Neuron (in vitro differentiated cells): ENCODE results near the gene TTI1.

ENCODE experiments used
- H2AFZ ChIP-seq: one replicate; pipeline ENCODE4 v1.6.1; 2013; ENCODE audit warnings: low read depth, mild to moderate bottlenecking, inconsistent platforms, low read length, moderate library complexity
- H3K27me3 ChIP-seq: one replicate; pipeline ENCODE4 v1.6.1; 2013; ENCODE audit warnings: low read length; ENCODE audit not compliant: insufficient read depth
- H3K36me3 ChIP-seq: one replicate; pipeline ENCODE4 v1.6.1; 2013; ENCODE audit warnings: low read length; ENCODE audit not compliant: insufficient read depth
- H3K4me1 ChIP-seq: one replicate; pipeline ENCODE4 v1.6.1; 2013; ENCODE audit warnings: low read length; ENCODE audit not compliant: insufficient read depth
- H3K4me3 ChIP-seq: 2 replicates; pipeline ENCODE4 v1.5.1; 2013; ENCODE audit warnings: mild to moderate bottlenecking, low read length, moderate library complexity
- H3K9me3 ChIP-seq: one replicate; pipeline ENCODE4 v1.6.1; 2013; ENCODE audit warnings: low read length

The TTI1 gene

DNA sequence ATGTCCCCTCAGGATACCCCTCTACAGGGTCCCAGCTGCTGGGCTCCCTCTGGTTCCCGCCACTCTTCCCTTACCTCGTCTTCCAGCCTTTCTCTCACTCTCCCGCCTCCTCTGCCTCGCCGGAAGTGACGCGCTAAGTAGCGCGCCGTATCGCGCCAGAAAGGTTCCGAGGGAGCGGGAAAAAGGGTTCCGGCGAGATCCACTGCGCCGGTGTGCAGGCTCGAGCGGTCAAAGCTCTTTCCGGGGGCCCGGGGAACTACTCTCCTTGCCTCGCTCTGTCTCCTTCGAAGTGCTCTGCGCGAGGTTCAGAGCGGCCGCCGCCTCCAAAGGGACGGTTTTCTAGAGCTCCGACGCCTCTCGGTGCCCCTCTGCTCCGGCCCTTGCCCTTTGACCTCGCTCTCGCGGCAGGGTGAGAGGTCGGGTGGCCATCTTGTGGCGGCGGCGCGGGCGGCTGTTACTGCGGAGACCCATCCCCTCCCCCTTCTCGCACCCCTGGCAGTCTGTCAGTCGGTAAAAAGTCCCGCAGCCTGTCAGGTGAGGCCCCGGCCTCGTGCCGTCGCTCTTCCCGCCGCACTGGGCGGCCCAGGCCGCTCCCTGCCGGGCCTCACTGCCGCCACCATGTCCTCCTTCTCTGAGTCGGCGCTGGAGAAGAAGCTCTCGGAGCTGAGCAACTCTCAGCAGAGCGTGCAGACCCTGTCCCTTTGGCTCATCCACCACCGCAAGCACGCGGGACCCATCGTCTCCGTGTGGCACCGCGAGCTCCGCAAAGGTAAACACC, at the start of gene TTI1, which contains the start of gene RPRD1B:
Gene TTI1, minus strand, starts transcription at position 127 of the 778 bp plus-strand sequence. CDS start 19,640 bp downstream, outside the sequence.
Gene RPRD1B, plus strand, starts transcription at position 417 of the 778 bp plus-strand sequence. Its CDS starts 202 bp downstream, at position 619.
- peaks cover 22% of the 10 kb centered on the region for H3K36me3 ChIP-seq
- H3K4me3 ChIP-seq: peak within 1 kb of the TSS; percentile 96
- H2AFZ ChIP-seq: peak within 1 kb of the TSS; percentile 73
- H3K27me3 ChIP-seq: no peaks in the 10 kb centered on the region
- peaks cover 3% of the 10 kb centered on the region for H3K9me3 ChIP-seq
- H3K4me1 ChIP-seq: peaks cover 27% of the 10 kb centered on the region

DNA sequence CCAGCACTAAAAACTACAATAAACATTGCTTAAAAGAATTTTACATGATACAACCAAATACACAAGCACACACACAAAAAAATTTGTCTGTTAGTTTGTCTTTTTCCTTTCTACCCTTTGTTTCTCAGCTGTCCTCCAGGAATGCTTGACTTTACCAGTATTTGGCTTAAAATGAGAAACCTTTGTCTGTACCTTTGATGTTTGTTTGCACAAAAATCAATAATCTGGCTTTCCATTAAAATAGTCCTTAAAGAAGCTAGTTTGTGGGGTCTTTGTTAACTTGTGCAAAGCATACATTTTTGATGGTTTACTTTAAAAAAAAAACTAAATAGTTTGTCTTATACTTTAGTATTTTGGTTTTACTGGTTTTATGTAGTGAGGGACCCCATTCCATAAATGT, 49.6 kb upstream of the TTI1 start:
- H3K4me1 ChIP-seq: no peaks in the 10 kb centered on the region
- H3K4me3 ChIP-seq: no peak overlapping the region
- peaks cover 11% of the 10 kb centered on the region for H3K9me3 ChIP-seq
- peaks cover 61% of the 10 kb centered on the region for H3K36me3 ChIP-seq
- H3K27me3 ChIP-seq: no peaks in the 10 kb centered on the region
- H2AFZ ChIP-seq: no peak overlapping the region

DNA sequence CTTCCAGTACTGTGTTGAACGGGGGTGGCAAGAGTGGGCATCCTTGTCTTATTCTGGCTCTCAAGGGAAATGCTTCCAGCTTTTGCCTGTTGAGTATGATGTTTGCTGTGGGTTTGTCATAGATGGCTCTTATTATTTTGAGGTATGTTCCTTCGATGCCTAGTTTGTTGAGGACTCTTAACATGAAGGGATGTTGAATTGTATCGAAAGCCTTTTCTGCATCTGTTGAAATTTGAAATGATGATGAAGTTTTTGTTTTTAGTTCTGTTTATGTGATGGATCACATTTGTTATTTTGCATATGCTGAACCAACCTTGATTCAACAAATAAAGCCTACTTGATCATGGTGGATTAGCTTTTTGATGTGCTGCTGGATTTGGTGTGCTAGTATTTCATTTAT, 48.3 kb upstream of the TTI1 start:
- Histone ChIP-seq H2AFZ (no peak overlapping the region), H3K4me3 (no peak overlapping the region), H3K36me3 (peaks cover 55% of the 10 kb centered on the region), H3K9me3 (peaks cover 11% of the 10 kb centered on the region), H3K4me1 (no peaks in the 10 kb centered on the region), H3K27me3 (no peaks in the 10 kb centered on the region)

DNA sequence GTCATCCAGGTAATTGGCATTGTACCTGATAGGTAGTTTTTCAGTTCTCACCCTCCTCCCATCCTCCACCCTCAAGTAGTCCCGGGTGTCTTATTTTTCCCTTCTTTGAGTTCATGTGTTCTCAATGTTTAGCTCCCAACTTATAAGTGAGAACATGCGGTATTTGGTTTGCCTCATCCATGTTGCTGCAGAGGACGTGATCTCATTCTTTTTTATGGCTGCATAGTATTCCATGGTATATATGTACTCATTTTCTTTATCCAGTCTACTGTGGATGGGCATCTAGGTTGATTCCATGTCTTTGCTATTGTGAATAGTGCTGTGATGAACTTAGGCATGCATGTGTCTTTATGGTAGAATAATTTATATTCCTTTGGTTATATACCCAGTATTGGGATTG, 46.1 kb upstream of the TTI1 start:
- Histone ChIP-seq H2AFZ (no peak overlapping the region), H3K36me3 (peaks cover 43% of the 10 kb centered on the region), H3K27me3 (no peaks in the 10 kb centered on the region), H3K4me3 (no peak overlapping the region), H3K9me3 (peaks cover 11% of the 10 kb centered on the region), H3K4me1 (no peaks in the 10 kb centered on the region)

DNA sequence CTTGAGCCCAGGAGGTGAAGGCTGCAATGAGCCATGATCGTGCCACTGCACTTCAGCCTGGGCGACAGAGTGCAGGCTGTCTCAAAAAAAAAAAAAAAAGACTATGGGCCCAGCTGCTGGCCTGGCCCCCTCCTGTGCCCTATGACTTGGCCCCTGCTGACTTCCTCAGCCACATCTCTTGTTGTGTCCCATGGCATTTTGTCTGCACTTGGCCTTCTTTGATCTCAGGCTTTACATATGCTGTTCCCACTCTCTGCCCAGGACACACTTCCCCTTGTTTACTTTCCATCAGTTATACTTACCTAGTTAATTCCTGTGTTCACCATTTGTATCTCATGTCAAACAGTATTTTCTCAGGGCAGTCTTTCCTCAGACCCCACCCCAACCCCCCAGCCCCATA, 44.8 kb upstream of the TTI1 start:
- Histone ChIP-seq H3K4me1 (no peaks in the 10 kb centered on the region), H3K9me3 (peaks cover 11% of the 10 kb centered on the region), H3K36me3 (peaks cover 41% of the 10 kb centered on the region), H2AFZ (no peak overlapping the region), H3K27me3 (no peaks in the 10 kb centered on the region), H3K4me3 (no peak overlapping the region)

DNA sequence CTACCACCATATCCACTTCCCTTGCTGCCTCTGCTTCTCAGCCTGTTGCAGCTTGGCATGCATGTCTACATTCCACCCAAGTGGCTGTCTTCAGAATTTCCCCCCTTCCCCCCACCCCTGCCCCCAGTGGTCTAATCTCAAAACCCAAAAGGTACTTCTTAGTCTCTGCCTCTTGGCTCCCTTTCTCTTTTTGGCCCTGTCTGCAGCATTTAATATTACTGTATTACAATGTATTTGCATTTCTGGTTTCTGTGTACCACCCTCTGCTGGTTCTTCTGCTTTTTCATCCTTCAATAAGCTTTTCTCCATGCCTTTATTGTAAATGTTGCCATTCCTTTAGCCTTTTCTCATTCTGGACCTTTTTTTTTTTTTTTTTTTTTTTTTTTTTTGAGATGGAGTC, 43.3 kb upstream of the TTI1 start:
- no peak overlapping the region for H2AFZ ChIP-seq
- H3K4me3 ChIP-seq: no peak overlapping the region
- H3K27me3 ChIP-seq: no peaks in the 10 kb centered on the region
- no peaks in the 10 kb centered on the region for H3K4me1 ChIP-seq
- H3K36me3 ChIP-seq: peaks cover 46% of the 10 kb centered on the region
- H3K9me3 ChIP-seq: peaks cover 18% of the 10 kb centered on the region

DNA sequence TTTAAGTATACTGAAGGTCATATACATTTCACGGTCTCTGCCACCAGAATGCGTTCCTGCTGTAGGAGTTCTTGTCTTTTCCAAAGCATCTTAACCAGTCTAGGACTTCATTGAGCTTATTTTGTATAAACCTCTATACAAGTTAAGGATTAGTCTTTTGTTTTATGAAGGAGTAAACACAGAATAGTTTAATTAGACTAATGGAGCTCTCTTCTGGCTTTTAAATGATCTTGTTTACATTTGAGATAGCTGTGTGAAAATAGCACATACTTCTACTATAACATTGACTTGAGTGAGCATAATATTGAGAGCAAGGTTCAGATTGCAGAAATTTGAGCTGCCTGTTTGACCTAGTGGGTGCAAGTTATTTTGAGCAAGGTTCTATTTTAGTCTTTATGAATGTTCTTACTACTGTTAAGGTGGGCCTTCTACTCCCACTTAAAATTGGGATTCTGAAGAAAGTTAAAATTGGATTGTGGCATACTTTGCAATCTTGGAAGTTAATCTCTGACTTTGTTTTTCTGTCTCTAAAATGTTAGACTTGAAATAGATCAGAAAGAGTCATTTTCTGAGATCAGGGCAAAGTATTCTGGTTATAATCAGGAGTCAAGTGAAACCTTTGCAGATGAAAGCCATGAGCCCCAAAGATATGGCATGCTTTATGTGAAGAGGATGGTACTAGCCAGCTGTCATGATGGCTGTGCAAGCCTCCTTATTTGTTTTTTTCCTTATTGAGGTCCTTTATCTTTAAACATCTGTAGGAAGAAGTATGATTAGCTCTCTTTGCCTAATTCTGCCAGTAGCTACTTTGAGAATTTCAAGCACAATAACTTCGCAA, 42.1 kb upstream of the TTI1 start:
- Histone ChIP-seq H3K27me3 (no peaks in the 10 kb centered on the region), H3K4me3 (no peak overlapping the region), H3K4me1 (no peaks in the 10 kb centered on the region), H2AFZ (no peak overlapping the region), H3K9me3 (peaks cover 23% of the 10 kb centered on the region), H3K36me3 (peaks cover 57% of the 10 kb centered on the region)

DNA sequence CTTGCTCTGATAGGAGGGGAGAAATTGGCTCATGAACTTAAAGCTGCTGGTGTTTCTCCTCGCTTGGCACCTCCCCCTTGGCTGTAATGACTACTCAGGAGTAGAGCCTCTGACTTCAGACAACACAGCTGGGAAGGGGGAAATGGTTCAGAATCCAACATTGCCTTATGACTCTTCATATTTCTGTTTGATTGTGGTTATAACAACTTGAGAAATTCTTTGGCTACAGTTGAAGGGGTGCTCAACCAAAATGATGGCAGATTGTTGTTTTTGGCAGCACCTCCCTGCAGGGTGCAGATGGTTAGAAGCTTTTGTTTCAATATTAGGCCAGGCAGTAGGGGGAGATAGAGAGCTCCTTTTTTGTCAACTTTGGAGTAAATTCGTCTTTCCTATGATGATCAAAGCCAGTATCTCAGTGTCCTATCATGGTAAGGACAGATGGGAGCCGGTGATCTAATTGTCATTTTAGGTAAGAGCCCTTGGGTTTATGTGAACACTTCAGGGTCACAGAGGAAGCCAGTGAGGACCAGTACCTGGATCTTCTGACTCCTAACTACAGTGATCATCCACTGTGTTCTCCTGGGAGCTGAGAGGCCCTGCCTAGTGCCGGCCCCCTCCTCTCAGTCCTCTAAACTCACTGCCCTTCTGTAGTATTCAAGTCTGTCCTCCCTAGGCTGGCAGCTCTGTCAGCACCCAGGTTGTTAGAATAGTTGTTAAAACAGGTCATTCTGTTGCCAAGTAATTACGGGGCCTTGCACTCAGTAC, 40.2 kb upstream of the TTI1 start:
- no peaks in the 10 kb centered on the region for H3K27me3 ChIP-seq
- H3K9me3 ChIP-seq: peaks cover 24% of the 10 kb centered on the region
- H3K4me1 ChIP-seq: no peaks in the 10 kb centered on the region
- H2AFZ ChIP-seq: no peak overlapping the region
- peaks cover 72% of the 10 kb centered on the region for H3K36me3 ChIP-seq
- H3K4me3 ChIP-seq: no peak overlapping the region

DNA sequence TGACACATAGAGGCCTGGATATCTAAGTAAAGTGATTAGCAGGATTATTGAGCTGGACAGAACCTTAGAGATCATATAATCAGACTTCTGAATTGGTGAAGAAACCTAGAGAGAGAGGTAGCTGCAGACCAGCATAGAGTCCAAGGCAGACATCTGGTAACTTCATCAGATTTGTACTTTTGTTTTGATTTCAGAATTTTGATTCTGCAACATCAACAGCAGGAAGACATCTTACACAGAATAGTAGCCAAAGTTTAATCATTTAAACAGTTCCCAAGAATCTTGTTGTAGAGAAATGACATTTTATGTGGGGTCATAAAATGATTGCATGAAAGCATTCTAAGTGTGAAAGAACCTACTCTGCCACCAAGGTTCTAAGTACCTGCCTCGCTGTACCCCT, 39.6 kb upstream of the TTI1 start:
- Histone ChIP-seq H3K36me3 (peaks cover 76% of the 10 kb centered on the region), H2AFZ (no peak overlapping the region), H3K9me3 (peaks cover 22% of the 10 kb centered on the region), H3K27me3 (no peaks in the 10 kb centered on the region), H3K4me1 (no peaks in the 10 kb centered on the region), H3K4me3 (no peak overlapping the region)

DNA sequence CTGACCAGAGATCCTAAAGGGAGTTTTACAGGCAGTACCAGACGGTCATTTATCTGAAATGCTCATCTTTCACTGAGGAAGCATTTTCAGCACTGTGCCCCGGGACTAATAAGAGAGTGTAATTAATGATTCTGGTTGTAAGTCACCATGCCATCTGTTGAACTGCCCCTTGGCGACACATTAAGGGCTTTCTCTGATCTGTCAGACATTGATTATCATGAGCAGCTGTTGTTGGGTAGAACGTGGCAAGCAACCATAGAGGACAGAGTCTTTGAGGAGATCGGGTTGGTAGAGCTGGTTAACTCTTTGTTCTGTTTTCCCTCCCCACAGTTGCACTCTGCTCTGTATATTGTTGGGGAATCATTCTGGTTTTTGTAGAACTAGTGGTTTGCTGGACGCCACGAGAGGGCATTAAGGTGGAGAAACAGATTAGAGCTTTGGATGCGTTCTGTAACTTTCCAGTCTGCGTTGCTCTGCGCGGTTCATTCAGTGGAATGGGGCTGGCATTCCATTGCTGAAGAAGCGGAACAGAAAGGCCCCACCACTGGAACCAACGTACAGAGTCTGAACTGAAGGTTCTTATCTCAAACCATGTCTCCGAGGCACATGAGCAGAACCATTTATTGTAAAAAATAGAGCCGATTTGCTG, 34.6 kb upstream of the TTI1 start:
- Histone ChIP-seq H3K9me3 (peaks cover 25% of the 10 kb centered on the region), H3K4me1 (no peaks in the 10 kb centered on the region), H3K36me3 (peaks cover 98% of the 10 kb centered on the region), H3K4me3 (no peak overlapping the region), H2AFZ (no peak overlapping the region), H3K27me3 (no peaks in the 10 kb centered on the region)

DNA sequence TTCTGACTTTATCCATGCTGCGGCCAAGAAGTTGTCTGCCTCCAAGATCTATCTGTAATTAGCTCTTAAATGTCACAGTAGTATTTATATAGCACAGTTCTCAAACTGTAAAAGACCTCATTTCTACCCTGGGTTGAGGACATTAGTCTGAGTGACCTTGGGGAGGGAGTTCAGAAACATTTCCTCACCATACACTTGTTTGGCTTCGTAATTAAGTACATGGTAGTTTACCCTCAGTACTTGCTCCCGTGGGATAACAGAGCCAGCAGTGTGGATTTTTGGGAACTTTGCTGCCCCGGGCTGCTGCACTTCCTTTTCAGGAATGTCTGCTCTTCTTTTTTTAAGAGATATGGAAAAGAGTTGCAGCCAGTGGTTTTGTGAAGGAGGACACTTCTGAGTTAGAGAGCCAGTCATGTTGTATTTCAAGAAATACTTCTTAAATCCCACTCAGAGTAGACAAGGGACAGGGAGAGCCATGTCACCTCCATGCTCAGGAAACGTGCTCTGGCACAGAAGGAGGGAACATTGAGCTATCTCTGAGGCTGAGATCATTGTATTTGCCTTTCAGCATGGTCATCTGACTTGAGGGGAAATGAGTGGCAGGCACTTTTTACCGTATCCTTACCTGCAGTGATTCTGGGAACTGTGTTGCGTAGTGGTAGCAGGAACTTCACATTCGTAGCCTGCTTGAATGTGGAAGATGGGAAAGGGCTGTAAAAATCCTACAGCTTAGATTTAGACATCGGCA, 33.9 kb upstream of the TTI1 start:
- Histone ChIP-seq H2AFZ (no peak overlapping the region), H3K36me3 (peaks cover 96% of the 10 kb centered on the region), H3K9me3 (peaks cover 20% of the 10 kb centered on the region), H3K4me3 (no peak overlapping the region), H3K4me1 (no peaks in the 10 kb centered on the region), H3K27me3 (no peaks in the 10 kb centered on the region)

DNA sequence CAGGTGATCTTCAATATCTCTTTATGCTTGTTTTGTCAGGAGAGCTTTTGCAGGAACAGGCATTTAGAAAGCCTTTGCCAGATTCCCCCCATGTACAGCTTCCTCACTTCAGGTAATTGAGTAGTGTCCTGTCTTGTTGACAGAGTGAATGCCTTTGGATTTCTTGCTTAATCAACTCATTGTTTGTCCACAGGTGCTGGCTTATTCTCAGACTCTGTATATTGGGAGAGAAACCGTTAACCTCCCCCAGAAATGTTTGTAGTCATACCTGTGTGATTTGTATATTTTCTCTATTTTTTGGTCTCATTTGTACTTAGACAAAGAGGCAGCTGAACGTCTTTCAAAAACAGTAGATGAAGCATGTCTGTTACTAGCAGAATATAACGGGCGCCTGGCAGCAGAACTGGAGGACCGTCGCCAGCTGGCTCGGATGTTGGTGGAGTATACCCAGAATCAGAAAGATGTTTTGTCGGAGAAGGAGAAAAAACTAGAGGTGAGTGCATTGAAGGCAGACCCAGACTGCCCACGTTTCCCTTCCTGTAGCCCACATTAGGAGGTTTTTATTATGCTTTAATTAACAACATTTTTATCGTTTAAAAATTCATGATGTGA, 32.6 kb upstream of the TTI1 start:
- H3K4me1 ChIP-seq: no peaks in the 10 kb centered on the region
- H3K36me3 ChIP-seq: peaks cover 96% of the 10 kb centered on the region
- peaks cover 11% of the 10 kb centered on the region for H3K9me3 ChIP-seq
- H2AFZ ChIP-seq: no peak overlapping the region
- H3K27me3 ChIP-seq: no peaks in the 10 kb centered on the region
- H3K4me3 ChIP-seq: no peak overlapping the region
